H1 (cell line): ENCODE data around the gene ZYX. TPM values are rescaled to one million over a fixed set of nuclear protein-coding genes. Genes with fewer than 3 reads are reported as not detected.

ENCODE experiments used
- CTCF ChIA-PET: fragments of 300-600 bp; sonication (Branson Sonifier 250); formaldehyde crosslinking; loops from one replicate; lab custom pipeline; 2021; ENCODE audit not compliant: partially characterized antibody; lab: Charles Lee
- POLR2A ChIA-PET: fragments of 300-600 bp; sonication (Branson Sonifier 250); formaldehyde crosslinking; loops from one replicate; lab custom pipeline; 2021; ENCODE audit warnings: inconsistent platforms; ENCODE audit not compliant: partially characterized antibody; lab: Charles Lee
- DNase-seq, 2 experiments: peaks; one replicate each; pipeline versions ENCODE4 v3.0.0 to v3.0.0-alpha.2; 2010 to 2022; ENCODE audit warnings: low spot score in 2 of 2, low read depth in 1 of 2, mixed read lengths in 1 of 2
- FAIRE-seq: peaks from 2 replicates; lab custom pipeline; 2011; peaks lifted over from hg19 to GRCh38; lab: Jason Lieb, UNC
- H2AFZ ChIP-seq: 2 replicates; pipeline ENCODE4 v1.8.1; 2012; ENCODE audit warnings: low read length, inconsistent platforms
- H2AK5ac ChIP-seq: 2 replicates; pipeline ENCODE4 v1.6.1; 2013; ENCODE audit warnings: low read depth, low read length
- H2BK120ac ChIP-seq: replicated peaks from 2 replicates; pipeline ENCODE3; 2013; ENCODE audit warnings: low read depth, low read length, inconsistent platforms
- H2BK12ac ChIP-seq: 2 replicates; pipeline ENCODE4 v1.6.1; 2013; ENCODE audit warnings: low read depth, low read length
- H2BK15ac ChIP-seq: 2 replicates; pipeline ENCODE4 v1.6.1; 2013; ENCODE audit warnings: low read length
- H2BK20ac ChIP-seq: 2 replicates; pipeline ENCODE4 v1.6.1; 2013; ENCODE audit warnings: low read length
- H2BK5ac ChIP-seq: 2 replicates; pipeline ENCODE4 v1.6.1; 2013; ENCODE audit warnings: low read depth, low read length
- H3K14ac ChIP-seq: 2 replicates; pipeline ENCODE4 v1.6.1; 2013; ENCODE audit warnings: inconsistent platforms; ENCODE audit not compliant: insufficient read length
- H3K18ac ChIP-seq: 2 replicates; pipeline ENCODE4 v1.6.1; 2013; ENCODE audit warnings: low read length; ENCODE audit errors: extremely low read depth
- H3K23ac ChIP-seq: 2 replicates; pipeline ENCODE4 v1.6.1; 2013; ENCODE audit warnings: inconsistent platforms; ENCODE audit not compliant: insufficient read length
- H3K23me2 ChIP-seq: 2 replicates; pipeline ENCODE4 v1.6.1; 2013; ENCODE audit warnings: low read depth, low read length
- H3K27ac ChIP-seq: 2 replicates; pipeline ENCODE4 v1.6.1; 2011; ENCODE audit warnings: low read depth, low read length, inconsistent platforms
- H3K27me3 ChIP-seq, 4 experiments: replicated peaks in 1 of 4; 1 replicate in 1 of 4; 2 replicates in 3 of 4; pipeline versions ENCODE4 v1.6.1 to v1.8.1; 2011 to 2013; ENCODE audit warnings: low read length in 3 of 4, mild to moderate bottlenecking in 3 of 4, inconsistent platforms in 2 of 4, mixed read lengths in 2 of 4, moderate library complexity in 1 of 4; ENCODE audit not compliant: control insufficient read depth in 3 of 4, insufficient read depth in 3 of 4; ENCODE audit errors: extremely low read depth in 1 of 4
- H3K36me3 ChIP-seq, 4 experiments: 2 replicates each; pipeline versions ENCODE4 v1.6.1 to v1.8.1; 2011 to 2013; ENCODE audit warnings: mild to moderate bottlenecking in 4 of 4, low read length in 3 of 4, moderate library complexity in 2 of 4, control low read depth in 1 of 4, inconsistent platforms in 1 of 4; ENCODE audit not compliant: insufficient read depth in 4 of 4, control insufficient read depth in 2 of 4
- H3K4ac ChIP-seq: replicated peaks from 2 replicates; pipeline ENCODE3; 2013; ENCODE audit warnings: low read length, low read depth, mixed read lengths, inconsistent platforms; ENCODE audit not compliant: insufficient read length
- H3K4me1 ChIP-seq, 4 experiments: replicated peaks in 1 of 4; 1 replicate in 1 of 4; 2 replicates in 3 of 4; pipeline versions ENCODE4 v1.6.1 to v1.8.1; 2011 to 2013; ENCODE audit warnings: low read length in 3 of 4, inconsistent platforms in 2 of 4, mixed read lengths in 1 of 4; ENCODE audit not compliant: insufficient read depth in 4 of 4, control insufficient read depth in 3 of 4
- H3K4me2 ChIP-seq, 2 experiments: 2 replicates each; pipeline versions ENCODE4 v1.6.1 to v1.8.1; 2011 to 2013; ENCODE audit warnings: low read depth in 2 of 2, low read length in 2 of 2, control low read depth in 1 of 2, inconsistent platforms in 1 of 2, mild to moderate bottlenecking in 1 of 2; ENCODE audit not compliant: insufficient read depth in 1 of 2
- H3K4me3 ChIP-seq, 4 experiments: fragments of 200-600, 300-600 bp in 1 of 4; sonication (generic), shearing (Covaris generic), sonication (Bioruptor Twin) in 1 of 4; 2 replicates each; pipeline versions ENCODE4 v1.5.1 to v1.8.1; 2011 to 2016; ENCODE audit warnings: low read length in 4 of 4, low read depth in 3 of 4, control low read depth in 2 of 4, inconsistent platforms in 2 of 4, mild to moderate bottlenecking in 2 of 4, mixed read lengths in 1 of 4, moderate library complexity in 1 of 4; ENCODE audit not compliant: insufficient read depth in 2 of 4; ENCODE audit errors: extremely low read depth in 1 of 4
- H3K56ac ChIP-seq: replicated peaks from 2 replicates; pipeline ENCODE3; 2013; ENCODE audit warnings: low read depth, mild to moderate bottlenecking, mixed read lengths, low read length, inconsistent platforms; ENCODE audit not compliant: insufficient read length
- H3K79me1 ChIP-seq: 2 replicates; pipeline ENCODE4 v1.6.1; 2013; ENCODE audit warnings: low read depth, low read length, control low read depth
- H3K79me2 ChIP-seq, 2 experiments: 2 replicates each; pipeline versions ENCODE4 v1.6.1 to v1.8.1; 2012 to 2013; ENCODE audit warnings: low read length in 2 of 2, mild to moderate bottlenecking in 2 of 2, inconsistent platforms in 1 of 2; ENCODE audit not compliant: insufficient read depth in 2 of 2, control insufficient read depth in 1 of 2
- H3K9ac ChIP-seq, 4 experiments: replicated peaks in 1 of 4; 1 replicate in 1 of 4; 2 replicates in 3 of 4; pipeline versions ENCODE4 v1.6.1 to v1.8.1; 2011 to 2013; ENCODE audit warnings: low read depth in 3 of 4, low read length in 3 of 4, control low read depth in 2 of 4, mild to moderate bottlenecking in 2 of 4, moderate library complexity in 2 of 4, inconsistent platforms in 1 of 4; ENCODE audit errors: extremely low read depth in 1 of 4
- H3K9me3 ChIP-seq, 2 experiments: 2 replicates each; pipeline versions ENCODE4 v1.6.1 to v1.8.1; 2012 to 2013; ENCODE audit warnings: mild to moderate bottlenecking in 2 of 2, moderate library complexity in 2 of 2, control low read depth in 1 of 2, inconsistent platforms in 1 of 2, low read depth in 1 of 2, low read length in 1 of 2, mixed read lengths in 1 of 2; ENCODE audit not compliant: insufficient read depth in 2 of 2
- H4K20me1 ChIP-seq, 2 experiments: replicated peaks in 1 of 2; 2 replicates each; pipeline versions ENCODE3 to v1.8.1; 2011 to 2013; ENCODE audit warnings: inconsistent platforms in 2 of 2, low read length in 2 of 2, mild to moderate bottlenecking in 1 of 2; ENCODE audit not compliant: insufficient read depth in 2 of 2, control insufficient read depth in 1 of 2
- H4K5ac ChIP-seq: 2 replicates; pipeline ENCODE4 v1.6.1; 2013; ENCODE audit warnings: low read length, low read depth, mixed read lengths, inconsistent platforms; ENCODE audit not compliant: insufficient read length
- H4K8ac ChIP-seq: 2 replicates; pipeline ENCODE4 v1.8.0; 2013; ENCODE audit warnings: mild to moderate bottlenecking, moderate library complexity, low read length, inconsistent platforms; ENCODE audit not compliant: insufficient read depth; ENCODE audit errors: extremely low read depth
- H4K91ac ChIP-seq: replicated peaks from 2 replicates; pipeline ENCODE3; 2013; ENCODE audit warnings: low read length, mixed read lengths, inconsistent platforms; ENCODE audit not compliant: insufficient read length
- EGR1 ChIP-seq: IDR thresholded peaks from 2 replicates; pipeline ENCODE4 v1.6.1; 2011; ENCODE audit warnings: low read depth, low read length, borderline replicate concordance
- EP300 ChIP-seq, 2 experiments: IDR thresholded peaks; 1 replicate in 1 of 2; 2 replicates in 1 of 2; pipeline ENCODE4 v1.6.1; 2011 to 2012; ENCODE audit warnings: low read depth in 2 of 2, low read length in 2 of 2, mild to moderate bottlenecking in 2 of 2, borderline replicate concordance in 1 of 2, inconsistent platforms in 1 of 2, moderate library complexity in 1 of 2
- PHF8 ChIP-seq: fragments of 200-600 bp; sonication (generic); conservative IDR thresholded peaks from 2 replicates; pipeline ENCODE4 v1.7.1; 2012; ENCODE audit warnings: low read depth, mild to moderate bottlenecking, inconsistent platforms, low read length, moderate library complexity
- POLR2AphosphoS5 ChIP-seq: IDR thresholded peaks from 2 replicates; pipeline ENCODE4 v1.6.1; 2011; ENCODE audit warnings: low read depth, low read length
- SRF ChIP-seq: IDR thresholded peaks from 2 replicates; pipeline ENCODE4 v1.6.1; 2011; ENCODE audit warnings: mild to moderate bottlenecking, low read depth, low read length, moderate library complexity
- YY1 ChIP-seq: IDR thresholded peaks from 2 replicates; pipeline ENCODE4 v1.6.1; 2011; ENCODE audit warnings: low read depth, mild to moderate bottlenecking, low read length
- WGBS, 2 experiments: shearing (Covaris generic) in 1 of 2; methylation state at CpG; one replicate each; pipeline versions ENCODE4 v1.1.6 to v1.1.7; 2013 to 2015; ENCODE audit warnings: low lambda C conversion rate in 2 of 2, mixed read lengths in 2 of 2, inconsistent platforms in 1 of 2, low coverage in 1 of 2, missing lambda C conversion rate in 1 of 2; ENCODE audit not compliant: insufficient replicate concordance in 2 of 2, insufficient coverage in 1 of 2, insufficient read length in 1 of 2; ENCODE audit errors: extremely low coverage in 1 of 2, missing lambda C conversion rate in 1 of 2; 5-methylcytosine and 5-hydroxymethylcytosine counted together
- polyA plus RNA-seq, 7 experiments: library from polyadenylated mRNA; depleted of rRNA in 3 of 7; stranded (reverse) in 5 of 7; unstranded in 2 of 7; fragments of >200 nt in 5 of 7; fragments of 200-250 nt in 2 of 7; gene quantifications; 1 replicate in 5 of 7; 2 replicates in 1 of 7; 4 replicates in 1 of 7; pipeline versions ENCODE4 v1.2.1 to v1.2.3, GENCODE V29; 2011 to 2013; ENCODE audit warnings: missing spikeins in 2 of 7, mixed read lengths in 2 of 7
- total RNA-seq: library from RNA; stranded (reverse); fragmentation: NEBNext Ultra II Directional; extraction: Animal tissue kit (Norgen Biotek cat#: 25700); gene quantifications from 2 replicates; pipeline ENCODE4 v1.2.1, GENCODE V29; 2021
- TF ChIP-seq, protein P1 (sequence below): IDR thresholded peaks from 2 replicates; pipeline ENCODE4 v1.6.1; 2012; ENCODE audit warnings: inconsistent platforms
- TF ChIP-seq, protein P2 (sequence below): IDR thresholded peaks from 2 replicates; pipeline ENCODE4 v1.6.1; 2012; ENCODE audit warnings: low read length, inconsistent platforms

ZYX gene
- total and polyA plus RNA-seq, 2 of the 8 experiments (the other 6 are each of a cell fraction or from before 2014, with no cell fraction given): 40.6 to 159 TPM

DNA sequence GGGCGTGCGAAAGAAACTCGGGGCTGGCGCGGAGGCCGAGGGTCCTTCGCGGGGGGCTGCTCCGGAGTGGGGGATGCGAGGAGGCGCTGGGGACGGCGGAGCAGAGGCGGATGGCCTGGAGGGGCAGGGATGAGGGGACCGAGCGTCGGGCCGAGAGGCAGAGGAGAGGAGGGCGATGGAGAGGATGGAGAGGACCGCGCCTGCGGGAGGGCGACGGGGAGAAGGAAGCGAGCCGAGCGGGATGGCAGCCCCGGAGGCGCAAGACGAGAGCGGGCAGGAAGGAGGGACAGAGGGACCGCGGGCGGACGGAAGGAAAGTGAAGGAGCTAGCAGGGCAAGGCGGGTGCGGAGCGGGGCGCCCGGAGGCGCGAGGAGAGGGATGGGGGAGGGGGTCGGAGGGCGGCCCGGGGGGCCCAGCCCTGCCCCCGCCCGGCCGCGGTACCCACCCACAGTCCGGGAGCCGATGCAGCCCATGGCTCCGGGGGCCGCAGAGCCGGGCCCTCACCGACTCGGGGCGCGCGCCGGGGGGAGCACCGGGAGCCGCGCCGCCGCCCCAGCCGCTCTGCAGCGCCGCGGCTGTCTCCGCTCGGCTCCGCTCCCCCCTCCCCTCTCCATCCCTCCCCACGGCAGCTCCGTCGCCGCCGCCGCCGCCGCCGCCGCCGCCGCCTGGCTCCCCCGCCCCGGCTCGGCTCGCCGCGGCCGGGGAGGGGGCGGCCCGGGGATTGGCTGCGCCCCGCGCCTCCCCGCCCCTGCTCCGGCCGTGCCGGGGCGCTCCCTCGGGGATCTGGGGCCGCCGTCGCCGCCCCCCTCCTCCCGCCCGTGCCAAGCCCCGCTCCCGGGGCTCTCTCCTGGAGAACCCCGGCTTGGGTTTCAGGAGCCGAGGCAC is 18.8 kb upstream of the ZYX start, which contains the start of gene FAM131B:
FAM131B (minus strand) TSS at position 583 of the 885 bp plus-strand sequence; CDS start at position 473, 110 bp downstream.
- no peak within 1 kb of the TSS for H3K23ac ChIP-seq
- peak within 1 kb of the TSS; percentile 88 to 100 for H3K4me2 ChIP-seq
- no peaks in the 10 kb centered on the region for H3K9me3 ChIP-seq
- H2BK120ac ChIP-seq: peak within 1 kb of the TSS; percentile 15
- POLR2A ChIA-PET: interaction anchor here (0.7 to 18.8 kb wide), 10 partner anchors 12 to 45 kb away, joined by 3 to 233 read pairs (median 6); partner anchors contain the start of gene ZYX
- H3K18ac ChIP-seq: peak within 1 kb of the TSS; percentile 95
- peak in 1 of 2 experiments; percentile 76 for DNase-seq
- H2AFZ ChIP-seq: peak within 1 kb of the TSS; percentile 79; the same call in 1 of the 2 replicates
- peak within 1 kb of the TSS; percentile 53 for H3K4ac ChIP-seq
- no peak within 1 kb of the TSS for H3K27ac ChIP-seq
- H3K79me1 ChIP-seq: no peaks in the 10 kb centered on the region
- peak within 1 kb of the TSS; percentile 97 for H2BK20ac ChIP-seq
- H3K36me3 ChIP-seq: peaks cover 0 to 10% (median 2%) of the 10 kb centered on the region in 4 experiments; a peak in 2 of 8 replicates
- peaks cover 4 to 12% (median 10%) of the 10 kb centered on the region in 4 experiments for H3K4me1 ChIP-seq
- CTCF ChIA-PET: interaction anchor here (0.7 to 5.3 kb wide), 2 partner anchors 18 to 56 kb away, joined by 3 to 25 read pairs; partner anchors contain the start of gene ZYX
- H3K4me3 ChIP-seq: peak within 1 kb of the TSS; percentile 80 to 98 (median 80)
- peak within 1 kb of the TSS; percentile 73 for H3K56ac ChIP-seq
- no peak for FAIRE-seq
- 2% methylated on average over 36 of the region's 112 CpGs; no CpG with 5 or more reads in 1 of the 2 experiments for WGBS, 2 experiments
- H2BK5ac ChIP-seq: peak within 1 kb of the TSS; percentile 68; the same call in 1 of the 2 replicates
- H2BK12ac ChIP-seq: peak within 1 kb of the TSS; percentile 68
- H4K5ac ChIP-seq: peak within 1 kb of the TSS; percentile 70
- peak within 1 kb of the TSS; percentile 0; the same call in 1 of the 2 replicates for H2BK15ac ChIP-seq
- H3K27me3 ChIP-seq: peaks cover 0 to 13% (median 8%) of the 10 kb centered on the region in 4 experiments; a peak in 4 of 7 replicates
- no peak within 1 kb of the TSS for H3K14ac ChIP-seq
- H3K23me2 ChIP-seq: peaks cover 16% of the 10 kb centered on the region
- H3K9ac ChIP-seq: peak within 1 kb of the TSS in 2 of 4 experiments; percentile 58 to 69; a peak in 3 of 7 replicates
- no peaks in the 10 kb centered on the region for H4K20me1 ChIP-seq
- no peaks in the 10 kb centered on the region for H3K79me2 ChIP-seq
- H4K8ac ChIP-seq: no peak within 1 kb of the TSS; the same call in 1 of the 2 replicates
- H4K91ac ChIP-seq: peak within 1 kb of the TSS; percentile 89
- 0 out of 2 replicates have a peak within 1 kb of the TSS, but pooled peaks have one; percentile 45 for H2AK5ac ChIP-seq
- TF ChIP-seq POLR2AphosphoS5: no peak
- TF ChIP-seq, protein P1, sequence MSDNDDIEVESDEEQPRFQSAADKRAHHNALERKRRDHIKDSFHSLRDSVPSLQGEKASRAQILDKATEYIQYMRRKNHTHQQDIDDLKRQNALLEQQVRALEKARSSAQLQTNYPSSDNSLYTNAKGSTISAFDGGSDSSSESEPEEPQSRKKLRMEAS: peak; percentile 18; the same call in 1 of the 2 replicates
- TF ChIP-seq EP300 (IDR thresholded peaks at IDR 0.05; ENCODE audit: borderline replicate concordance in 1 of 2, low read depth in 2 of 2, low read length in 2 of 2): no peak
- TF ChIP-seq, protein P2, sequence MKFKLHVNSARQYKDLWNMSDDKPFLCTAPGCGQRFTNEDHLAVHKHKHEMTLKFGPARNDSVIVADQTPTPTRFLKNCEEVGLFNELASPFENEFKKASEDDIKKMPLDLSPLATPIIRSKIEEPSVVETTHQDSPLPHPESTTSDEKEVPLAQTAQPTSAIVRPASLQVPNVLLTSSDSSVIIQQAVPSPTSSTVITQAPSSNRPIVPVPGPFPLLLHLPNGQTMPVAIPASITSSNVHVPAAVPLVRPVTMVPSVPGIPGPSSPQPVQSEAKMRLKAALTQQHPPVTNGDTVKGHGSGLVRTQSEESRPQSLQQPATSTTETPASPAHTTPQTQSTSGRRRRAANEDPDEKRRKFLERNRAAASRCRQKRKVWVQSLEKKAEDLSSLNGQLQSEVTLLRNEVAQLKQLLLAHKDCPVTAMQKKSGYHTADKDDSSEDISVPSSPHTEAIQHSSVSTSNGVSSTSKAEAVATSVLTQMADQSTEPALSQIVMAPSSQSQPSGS: no peak
- TF ChIP-seq SRF: no peak
- TF ChIP-seq YY1: no peak
- TF ChIP-seq EGR1: no peak
- 0 out of 2 replicates have a peak, but pooled peaks have one; percentile 47 for TF ChIP-seq PHF8
